SK-MEL-5 (cell line): ENCODE results near the gene ACLY. TPM values are rescaled to one million over a fixed set of nuclear protein-coding genes. Genes with fewer than 3 reads are reported as not detected.
"Not testable (repeated sequence)": the region's sequence is repeated elsewhere in the genome, so short reads cannot be mapped to it uniquely, and the experiment has no call there.

ENCODE experiments used
- DNase-seq: peaks from one replicate; pipeline ENCODE4 v3.0.0-alpha.2; 2016; ENCODE audit warnings: low read depth, low spot score
- in situ Hi-C: cut with HindIII; loops from 2 replicates; pipeline ENCODE4 v1.10.0; 2016; ENCODE audit warnings: low sequenced_read_pairs, high pct_unique_total_duplicates, low pct_unique_long_range_greater_than_20kb
- total RNA-seq: library from RNA; depleted of rRNA; stranded (reverse); fragments of >200 nt; shearing (Covaris generic); gene quantifications from 2 replicates; pipeline ENCODE4 v1.2.3, GENCODE V29; 2014

Gene ACLY
- total RNA-seq, 1 experiment from 2014 or later: 113 TPM

DNA sequence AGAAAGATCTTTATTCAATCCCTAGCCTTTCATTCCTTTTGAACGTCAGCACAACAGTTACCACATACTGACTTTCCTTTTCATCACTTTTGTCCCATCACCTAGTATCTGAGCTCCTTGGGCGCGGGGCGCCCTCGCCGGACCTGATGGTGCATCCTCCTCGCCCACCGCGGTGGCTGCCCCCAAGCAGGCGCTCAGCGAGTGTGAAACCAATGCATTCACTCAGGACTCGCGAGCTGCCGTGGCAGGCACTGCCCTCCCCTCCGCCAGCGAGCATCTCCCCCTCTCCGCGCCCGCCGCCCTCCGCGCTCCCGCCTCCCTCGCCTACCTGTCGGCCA lies 54.3 kb downstream of the ACLY start:
- in situ Hi-C loops: no loop called here
- no peak for DNase-seq

DNA sequence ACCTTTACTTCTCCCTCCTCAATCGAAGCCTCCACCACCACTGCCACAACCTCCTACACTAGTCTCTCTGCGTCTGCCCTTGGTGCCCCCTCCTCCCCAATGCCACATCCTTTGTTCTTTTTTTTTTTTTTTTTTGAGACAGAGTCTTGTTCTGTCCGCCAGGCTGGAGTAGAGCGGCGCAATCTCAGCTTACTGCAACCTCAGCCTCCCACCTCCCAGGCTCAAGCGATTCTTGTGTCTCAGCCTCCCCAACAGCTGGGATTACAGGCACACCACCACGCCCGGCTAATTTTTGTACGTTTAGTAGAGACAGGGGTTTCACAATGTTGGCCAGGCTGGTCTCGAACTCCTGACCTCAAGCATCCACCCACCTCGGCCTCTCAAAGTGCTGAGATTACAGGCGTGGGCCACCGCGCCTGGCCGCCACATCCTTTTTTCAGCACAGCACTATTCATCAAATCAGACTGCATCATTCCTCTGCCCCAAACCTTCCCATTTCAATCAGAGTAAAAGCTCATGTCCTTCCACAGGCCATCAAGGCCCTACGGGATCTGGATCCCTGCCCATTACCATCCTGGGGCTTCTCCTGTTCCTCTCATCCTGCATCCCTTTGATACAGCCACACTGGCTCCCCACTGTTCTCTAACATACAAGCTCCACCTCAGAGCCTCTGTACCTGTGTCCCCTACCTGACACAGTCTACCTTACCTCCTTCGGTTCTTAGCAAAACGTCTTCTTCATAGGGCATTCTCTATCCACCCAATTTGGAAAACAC lies 55.5 kb downstream of the ACLY start:
- in situ Hi-C loops: no loop called here
- no peak for DNase-seq

DNA sequence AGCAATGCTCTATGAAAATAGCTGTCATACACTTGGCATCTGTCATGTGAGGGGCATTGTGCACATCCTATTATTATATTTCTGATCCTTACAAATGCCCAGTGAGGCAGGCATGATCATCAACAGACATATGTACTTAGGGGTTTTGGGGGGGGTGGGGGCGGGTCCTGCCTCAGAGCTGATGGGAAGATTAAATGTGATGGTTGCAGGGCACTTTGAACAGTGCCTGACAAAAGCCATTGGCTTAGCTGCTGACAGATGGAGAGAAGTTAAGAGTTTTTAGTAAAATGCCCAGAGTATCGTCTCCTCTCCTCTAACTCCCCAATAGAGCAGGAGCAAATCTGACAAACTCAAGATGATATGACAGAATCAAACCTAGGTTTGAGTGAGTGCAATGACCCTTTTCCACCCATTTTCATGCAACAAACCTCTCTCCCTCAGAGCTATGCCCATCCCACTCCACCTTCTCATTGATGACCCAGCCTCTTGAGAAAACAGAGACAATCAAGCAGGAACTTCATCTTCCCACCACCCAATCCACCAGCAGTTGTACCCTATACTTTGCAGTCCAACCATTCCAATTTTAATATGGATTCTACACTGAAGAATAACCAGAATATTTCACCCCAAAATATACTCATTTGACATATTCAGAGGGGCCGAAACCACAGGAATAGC lies 58.4 kb downstream of the ACLY start:
- in situ Hi-C loops: no loop called here
- no peak for DNase-seq

DNA sequence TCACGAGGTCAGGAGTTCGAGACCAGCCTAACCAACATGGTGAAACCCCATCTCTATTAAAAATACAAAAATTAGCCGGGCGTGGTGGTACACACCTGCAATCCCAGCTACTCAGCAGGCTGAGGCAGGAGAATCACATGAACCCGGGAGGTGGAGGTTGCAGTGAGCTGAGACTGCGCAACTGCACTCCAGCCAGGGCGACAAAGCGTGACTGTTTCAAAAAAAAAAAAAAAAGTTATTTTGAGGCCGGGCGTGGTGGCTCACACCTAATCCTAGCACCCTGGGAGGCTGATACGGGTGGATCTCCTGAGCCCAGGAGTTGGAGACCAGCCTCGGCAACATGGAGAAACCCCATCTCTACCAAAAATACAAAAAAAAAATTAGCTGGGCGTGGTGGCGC lies 67.4 kb downstream of the ACLY start:
- DNase-seq, in situ Hi-C loops: not testable (repeated sequence)

DNA sequence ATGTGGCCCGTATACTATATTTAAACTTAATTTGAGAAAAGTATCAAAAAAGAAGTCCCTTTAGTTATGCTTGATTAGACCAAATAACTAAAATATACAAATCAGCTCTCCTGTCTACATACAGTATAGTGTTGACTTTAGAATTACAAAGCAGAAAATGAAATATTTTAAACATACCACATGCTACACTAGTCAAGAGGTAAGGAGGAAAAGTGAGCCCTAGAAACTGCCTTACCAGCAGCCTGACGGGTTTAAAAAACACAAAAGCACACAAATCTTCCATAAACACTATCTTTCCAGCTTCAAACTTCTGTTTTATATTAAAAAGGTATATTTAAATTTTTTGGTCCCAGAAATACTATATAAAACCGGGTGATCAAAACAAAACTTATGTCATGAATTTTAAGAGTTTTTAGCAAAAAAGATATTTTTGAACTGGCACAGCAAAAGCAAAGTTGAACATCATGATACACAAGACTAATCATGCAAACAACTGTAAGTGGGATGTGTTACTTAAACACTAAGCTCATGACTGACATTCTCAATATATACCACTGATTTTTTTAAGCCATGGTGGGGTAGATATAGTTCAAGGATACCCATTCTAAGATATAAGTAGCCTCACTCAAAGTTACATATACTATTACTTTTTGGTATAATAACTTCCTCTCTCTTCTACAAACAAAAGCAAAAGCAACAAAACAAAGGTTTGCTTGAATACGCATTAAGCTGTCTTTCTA lies 69.3 kb downstream of the ACLY start:
- in situ Hi-C loops: no loop called here
- no peak for DNase-seq

DNA sequence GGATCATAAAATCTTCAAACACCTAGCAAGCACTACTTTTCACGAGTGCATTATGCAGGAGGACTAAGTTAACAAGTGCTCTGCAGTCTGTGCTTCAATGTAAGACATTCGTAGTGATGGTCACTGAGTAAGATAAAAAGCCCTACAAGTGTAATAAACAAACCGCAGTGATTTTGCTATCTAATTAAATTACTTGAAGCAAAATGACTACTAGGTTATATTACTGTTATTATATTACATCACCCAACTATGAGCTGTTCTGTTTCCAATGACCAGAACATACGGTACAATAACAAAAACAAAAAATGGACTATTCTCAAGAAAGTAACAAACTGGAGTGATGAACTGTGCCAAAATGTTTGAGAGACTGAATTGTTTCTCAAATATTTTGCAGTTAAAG lies 70.0 kb downstream of the ACLY start:
- no peak for DNase-seq
- in situ Hi-C loops: no loop called here

DNA sequence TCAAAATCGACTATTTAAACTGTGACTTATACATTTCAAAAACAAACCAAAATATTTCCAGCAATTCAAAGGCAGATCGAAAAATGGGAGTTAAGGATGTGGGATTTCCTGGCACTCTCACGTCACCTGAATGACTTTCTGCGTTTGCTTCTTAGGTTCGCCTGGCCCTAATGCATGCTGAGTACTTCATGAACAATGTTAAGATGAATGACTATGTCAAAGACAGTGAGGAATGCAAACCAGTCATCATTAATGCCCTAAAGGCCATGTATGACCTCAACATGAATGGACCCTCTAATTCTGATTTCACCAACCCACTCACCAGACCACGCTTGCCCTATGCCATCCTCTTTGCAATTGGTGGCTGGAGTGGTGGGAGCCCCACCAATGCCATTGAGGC lies 73.8 kb downstream of the ACLY start:
- DNase-seq: no peak
- in situ Hi-C loops: no loop called here

DNA sequence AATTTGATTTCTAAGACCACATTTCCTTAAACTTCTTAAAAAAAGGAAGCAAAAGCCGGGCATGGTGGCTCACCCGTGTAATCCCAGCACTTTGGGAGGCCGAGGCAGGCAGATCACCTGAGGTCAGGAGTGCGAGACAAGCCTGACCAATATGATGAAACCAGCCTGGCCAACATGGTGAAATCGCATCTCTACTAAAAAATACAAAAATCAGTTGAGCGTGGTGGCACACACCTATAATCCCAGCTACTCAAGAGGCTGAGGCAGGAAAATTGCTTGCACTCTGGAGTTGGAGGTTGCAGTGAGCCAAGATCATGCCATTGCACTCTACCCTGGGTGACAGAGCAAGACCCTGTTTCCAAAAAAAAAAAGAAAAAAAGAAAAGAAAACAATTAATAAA lies 78.0 kb downstream of the ACLY start:
- DNase-seq, in situ Hi-C loops: not testable (repeated sequence)

GRCh38 chr17:41839448-41839847 lies 79.3 kb downstream of the ACLY start:
- DNase-seq, in situ Hi-C loops: not testable (repeated sequence)

DNA sequence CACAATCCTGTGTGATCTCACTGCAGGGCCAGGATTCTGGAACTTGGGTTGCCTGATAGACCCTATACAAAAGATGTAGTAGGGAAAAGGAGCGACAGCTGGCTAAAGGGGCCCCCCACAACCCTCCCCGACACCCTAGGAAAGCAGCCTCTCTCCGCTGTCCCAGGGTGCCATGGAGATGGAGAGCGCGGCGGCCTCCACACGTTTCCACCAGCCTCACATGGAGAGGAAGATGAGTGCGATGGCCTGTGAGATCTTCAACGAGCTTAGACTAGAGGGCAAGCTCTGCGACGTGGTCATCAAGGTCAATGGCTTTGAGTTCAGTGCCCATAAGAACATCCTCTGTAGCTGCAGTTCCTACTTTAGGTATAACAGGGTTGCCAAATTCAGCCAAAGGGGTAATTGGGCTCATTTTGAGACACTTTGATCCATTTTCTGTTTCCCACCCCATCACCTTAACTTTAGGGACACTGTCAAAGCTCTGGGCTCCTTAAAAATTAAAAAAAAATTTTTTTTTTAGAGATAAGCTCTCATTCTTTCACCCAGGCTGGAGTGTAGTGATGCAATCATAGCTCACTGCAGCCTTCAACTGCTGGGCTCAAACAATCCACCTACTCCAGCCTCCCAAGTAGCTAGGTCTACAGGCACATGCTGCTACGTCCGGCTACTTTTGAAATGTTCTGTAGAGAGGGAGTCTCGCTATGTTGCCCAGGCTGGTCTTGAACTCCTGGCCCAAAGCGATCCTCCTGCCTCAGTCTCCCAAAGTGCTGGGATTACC lies 80.8 kb downstream of the ACLY start, which contains the start of gene KLHL10:
Gene KLHL10 (plus strand): TSS at position 65 of the 778 bp plus-strand sequence. CDS start 108 bp downstream, at position 173.
- in situ Hi-C loops: no loop called here

DNA sequence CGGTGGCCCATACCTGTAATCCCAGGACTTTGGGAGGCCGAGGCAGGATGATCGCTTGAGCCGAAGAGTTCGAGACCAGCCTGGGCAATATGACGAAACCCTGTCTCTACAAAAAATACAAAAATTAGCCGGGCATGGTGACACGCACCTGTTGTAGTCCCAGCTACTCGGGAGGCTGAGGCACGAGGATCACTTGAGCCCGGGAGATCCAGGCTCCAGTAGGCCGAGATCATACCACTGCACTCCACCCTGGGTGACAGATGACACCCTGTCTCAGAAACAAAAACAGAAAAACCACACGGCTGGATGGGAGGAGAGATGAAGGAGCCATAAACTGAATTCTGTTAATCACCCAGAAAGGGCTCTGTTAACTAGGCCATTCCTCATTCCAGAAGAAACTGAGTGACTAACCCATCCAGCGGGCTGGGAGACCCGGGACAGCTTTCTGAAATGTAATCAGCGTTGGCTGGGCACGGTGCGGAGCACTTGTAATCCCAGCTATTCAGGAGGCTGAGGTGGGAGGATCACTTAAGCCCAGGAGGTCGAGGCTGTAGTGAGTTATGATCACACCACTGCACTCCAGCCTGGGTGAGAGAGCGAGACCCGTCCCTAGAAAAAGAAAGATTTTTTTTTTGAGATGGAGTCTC lies 82.1 kb downstream of the ACLY start:
- in situ Hi-C loops: no loop called here
- DNase-seq: no peak

More for the DNA sequence above, 80.8 kb downstream of the ACLY start, which contains the start of gene KLHL10:
- DNase-seq: no peak

- in situ Hi-C loops: no loop called here
- DNase-seq: peak; percentile 60
These were observed 82.8 kb downstream of the ACLY start, which contains the start of gene NT5C3B for GRCh38 chr17:41835800-41836549. TSS of gene NT5C3B (minus strand) at chr17:41836232. CDS start at chr17:41836193, 39 bp downstream.

DNA sequence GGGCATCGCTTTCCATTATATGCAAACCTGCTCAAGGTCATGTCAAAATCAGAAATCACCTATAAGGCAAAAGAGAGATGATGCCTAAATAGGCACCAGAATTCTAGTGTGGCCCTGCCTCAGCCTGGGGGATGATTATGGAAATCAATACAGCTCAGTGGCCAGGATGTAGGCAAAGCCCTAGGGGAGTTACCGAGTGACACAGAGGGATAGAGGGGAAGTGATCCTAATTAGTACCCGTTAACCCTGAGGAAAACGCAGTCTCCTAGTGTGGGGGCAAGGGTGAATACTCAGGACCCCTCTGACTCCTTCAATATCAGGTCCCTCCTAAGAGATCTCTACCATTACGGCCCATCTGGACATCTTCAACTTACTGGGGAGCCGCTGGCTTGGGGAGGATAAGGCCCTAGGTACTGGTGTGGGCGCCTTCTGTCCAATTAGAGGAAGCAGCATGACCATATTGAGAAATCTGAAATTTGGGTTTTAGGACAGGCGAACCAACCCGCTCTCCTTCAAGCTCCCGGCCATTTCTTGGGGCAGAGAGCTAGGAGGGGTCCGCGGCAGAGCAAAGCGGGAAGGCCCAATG lies 83.4 kb downstream of the ACLY start:
- in situ Hi-C loops: no loop called here
- no peak for DNase-seq

DNA sequence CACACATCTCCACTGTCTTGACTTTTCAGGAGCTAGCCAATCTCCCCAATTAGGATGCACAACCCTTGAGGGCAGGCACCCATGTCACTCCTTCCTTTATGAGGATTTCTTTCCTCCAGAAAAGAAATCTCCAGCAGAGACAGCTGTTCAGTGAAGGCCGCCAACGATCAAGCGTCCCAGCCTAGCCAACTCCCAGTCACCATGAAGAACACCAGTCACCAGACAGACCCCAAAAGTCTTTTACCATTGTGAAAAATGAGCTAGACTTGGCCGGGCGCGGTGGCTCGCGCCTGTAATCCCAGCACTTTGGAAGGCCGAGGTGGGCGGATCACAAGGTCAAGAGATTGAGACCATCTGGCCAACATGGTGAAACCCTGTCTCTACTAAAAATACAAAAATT lies 88.8 kb downstream of the ACLY start:
- DNase-seq, in situ Hi-C loops: not testable (repeated sequence)

DNA sequence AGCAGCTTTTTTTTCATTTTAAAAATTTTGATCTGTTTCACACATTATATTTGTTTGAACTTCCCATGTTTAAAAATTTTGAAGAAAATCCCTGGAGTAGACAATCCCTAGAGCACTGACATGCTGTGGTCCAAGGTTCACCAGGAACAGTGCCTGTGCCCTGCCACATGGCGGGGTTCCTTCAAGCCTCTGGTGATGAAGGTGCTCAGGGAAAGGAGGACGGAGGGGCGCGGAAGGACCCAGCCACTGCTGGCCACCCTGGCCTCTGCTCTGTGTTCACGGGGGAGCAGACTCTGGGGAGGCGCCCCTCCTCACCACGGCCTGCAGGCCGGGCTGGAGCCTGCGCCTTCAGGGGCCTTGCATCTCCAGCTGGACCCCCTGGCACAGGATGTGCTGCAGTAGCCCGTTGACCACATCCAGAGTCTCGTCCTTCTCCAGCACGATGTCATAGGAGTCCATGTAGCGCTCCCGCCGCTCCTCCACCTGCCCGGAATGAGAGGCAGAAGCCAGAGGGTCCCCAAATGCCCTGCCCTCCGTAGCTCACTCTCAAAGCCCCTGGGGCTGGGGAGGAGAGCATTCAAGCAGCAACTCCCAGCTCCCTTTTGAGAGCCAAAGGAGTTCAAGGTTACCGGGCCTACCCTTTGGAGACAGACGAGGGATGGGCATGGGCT lies 93.4 kb downstream of the ACLY start:
- DNase-seq: no peak
- in situ Hi-C loops: no loop called here

DNA sequence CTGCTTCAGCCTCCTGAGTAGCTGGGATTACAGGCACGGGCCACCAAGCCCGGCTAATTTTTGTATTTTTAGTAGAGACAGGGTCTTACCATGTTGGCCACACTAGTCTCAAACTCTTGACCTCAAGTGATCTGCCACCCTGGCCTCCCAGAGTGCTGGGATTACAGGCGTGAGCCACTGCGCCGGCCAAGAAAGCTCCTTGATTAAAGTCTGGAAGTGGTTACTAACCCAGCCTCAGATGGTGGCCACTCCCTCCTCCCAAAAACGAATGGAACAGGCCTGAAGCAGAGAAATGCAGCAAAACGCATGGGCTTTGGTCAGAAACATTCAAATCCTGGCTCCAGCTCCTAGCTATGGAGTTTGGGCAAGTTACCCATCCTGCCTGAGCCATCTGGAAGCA lies 94.7 kb downstream of the ACLY start:
- DNase-seq: no peak
- in situ Hi-C loops: no loop called here
